Ascending aorta (tissue), 2 donors: ENCODE data around the gene ST6GALNAC2. TPM values are rescaled to one million over a fixed set of nuclear protein-coding genes. Genes with fewer than 3 reads are reported as not detected.

Experiments used
- DNase-seq, 2 donors: peaks; one replicate each; pipeline ENCODE4 v3.0.0-alpha.2; 2019; ENCODE audit warnings: low spot score in 2 of 2
- H3K27ac ChIP-seq, 2 donors: fragments of 200-600 bp; sonication (generic); one replicate each; pipeline ENCODE4 v1.5.1; 2016 to 2017; ENCODE audit warnings: mild to moderate bottlenecking in 1 of 2
- H3K27me3 ChIP-seq: fragments of 200-600 bp; sonication (generic); one replicate; pipeline ENCODE4 v1.5.1; 2017
- H3K36me3 ChIP-seq, 2 donors: fragments of 200-600 bp; sonication (generic); one replicate each; pipeline ENCODE4 v1.5.1; 2016
- H3K4me1 ChIP-seq, 2 donors: fragments of 200-600 bp; sonication (generic); one replicate each; pipeline ENCODE4 v1.5.1; 2016 to 2017; ENCODE audit warnings: mild to moderate bottlenecking in 1 of 2
- H3K4me3 ChIP-seq, 2 donors: fragments of 200-600 bp; sonication (generic); one replicate each; pipeline ENCODE4 v1.5.1; 2016 to 2017; ENCODE audit warnings: mild to moderate bottlenecking in 1 of 2
- H3K9me3 ChIP-seq, 2 donors: fragments of 200-600 bp; sonication (generic); one replicate each; pipeline ENCODE4 v1.5.1; 2016
- intact Hi-C: fragments of 100-400 bp; cut with DNase I; formaldehyde crosslinking; loops from one replicate; pipeline ENCODE4 v1.15.1; 2023
- total RNA-seq: library from RNA; depleted of rRNA; stranded (reverse); fragments of >200 nt; gene quantifications from one replicate; pipeline ENCODE4 v1.1.0, GENCODE V29; 2016
- TF ChIP-seq, protein P1 (sequence below), 3 experiments: fragments of 200-600 bp in 2 of 3; fragments of 450-650 bp in 1 of 3; sonication (generic) in 2 of 3; IDR thresholded peaks; one replicate each; pipeline ENCODE4 v1.5.1; 2016 to 2019; ENCODE audit warnings: antibody characterized with exemption in 3 of 3, mild to moderate bottlenecking in 1 of 3, moderate library complexity in 1 of 3

Gene ST6GALNAC2
- total RNA-seq, 1 donor from 2014 or later = 15.8 TPM

GRCh38 chr17:76541739-76542454, 43.8 kb downstream of the ST6GALNAC2 start:
- no peak overlapping the region for H3K27ac ChIP-seq
- intact Hi-C loops = loop anchor here (2.0 kb wide), 1 partner anchor 15 kb away; no protein-coding TSS in a partner anchor

DNA sequence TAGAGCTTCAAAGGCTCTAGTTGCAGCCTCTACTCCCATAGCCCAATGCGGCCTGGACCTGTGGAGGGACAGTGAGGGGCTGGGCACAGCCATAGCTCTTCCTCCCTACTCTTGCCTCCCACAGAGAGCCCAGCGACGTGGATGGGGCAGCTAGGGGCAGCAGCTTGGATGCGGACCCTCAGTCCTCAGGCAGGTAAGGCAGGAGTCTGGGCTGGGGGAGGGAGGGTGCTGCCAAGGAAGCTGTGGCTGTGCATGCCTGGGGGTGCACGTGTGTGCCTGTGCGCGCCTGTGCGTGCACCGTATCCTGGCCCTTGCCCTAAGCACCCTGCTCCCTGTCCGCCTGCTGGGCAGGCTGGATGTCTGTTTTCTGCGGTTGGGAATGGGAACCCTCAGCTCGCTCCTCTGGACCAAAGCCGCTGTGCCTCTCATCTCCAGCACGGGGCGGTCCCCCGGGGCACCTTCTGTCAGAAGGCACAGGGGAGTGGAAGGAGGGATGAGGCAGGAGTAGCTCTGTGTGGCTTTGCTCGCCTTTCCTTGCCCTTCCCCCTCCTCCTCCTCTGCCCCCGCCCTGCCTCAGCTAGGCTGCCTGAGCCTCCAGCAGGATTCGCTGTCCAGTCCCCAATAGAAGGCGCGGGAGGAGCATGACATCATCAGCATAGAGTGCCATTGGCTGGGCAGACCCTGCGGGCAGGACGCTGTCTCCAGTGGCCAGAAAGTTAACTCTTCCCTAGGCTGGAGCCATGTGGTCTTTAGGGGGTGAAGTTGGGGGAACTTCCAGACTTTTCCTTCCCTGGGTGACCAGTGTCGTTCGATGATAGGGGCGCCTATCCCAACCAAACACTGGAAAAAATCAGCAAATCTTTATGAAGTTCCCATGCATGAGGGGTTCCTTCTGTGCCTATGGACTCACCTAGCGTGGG, 45.0 kb downstream of the ST6GALNAC2 start:
- Histone ChIP-seq H3K36me3 (no peaks in the 10 kb centered on the region), H3K4me1 (peaks cover 14% of the 10 kb centered on the region in 2 donors), H3K9me3 (no peaks in the 10 kb centered on the region), H3K27me3 (peaks cover 12% of the 10 kb centered on the region), H3K27ac (no peak overlapping the region), H3K4me3 (peak overlapping the region; percentile 49 to 59)
- intact Hi-C loops = loop anchor here (1.0 to 2.0 kb wide), 2 partner anchors 11 to 16 kb away; no protein-coding TSS in a partner anchor
- peak; percentile 86 to 95 for DNase-seq
- TF ChIP-seq, protein P1, sequence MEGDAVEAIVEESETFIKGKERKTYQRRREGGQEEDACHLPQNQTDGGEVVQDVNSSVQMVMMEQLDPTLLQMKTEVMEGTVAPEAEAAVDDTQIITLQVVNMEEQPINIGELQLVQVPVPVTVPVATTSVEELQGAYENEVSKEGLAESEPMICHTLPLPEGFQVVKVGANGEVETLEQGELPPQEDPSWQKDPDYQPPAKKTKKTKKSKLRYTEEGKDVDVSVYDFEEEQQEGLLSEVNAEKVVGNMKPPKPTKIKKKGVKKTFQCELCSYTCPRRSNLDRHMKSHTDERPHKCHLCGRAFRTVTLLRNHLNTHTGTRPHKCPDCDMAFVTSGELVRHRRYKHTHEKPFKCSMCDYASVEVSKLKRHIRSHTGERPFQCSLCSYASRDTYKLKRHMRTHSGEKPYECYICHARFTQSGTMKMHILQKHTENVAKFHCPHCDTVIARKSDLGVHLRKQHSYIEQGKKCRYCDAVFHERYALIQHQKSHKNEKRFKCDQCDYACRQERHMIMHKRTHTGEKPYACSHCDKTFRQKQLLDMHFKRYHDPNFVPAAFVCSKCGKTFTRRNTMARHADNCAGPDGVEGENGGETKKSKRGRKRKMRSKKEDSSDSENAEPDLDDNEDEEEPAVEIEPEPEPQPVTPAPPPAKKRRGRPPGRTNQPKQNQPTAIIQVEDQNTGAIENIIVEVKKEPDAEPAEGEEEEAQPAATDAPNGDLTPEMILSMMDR (IDR thresholded peaks at IDR 0.05) = peak in 1 of 3 experiments; percentile 10

More at GRCh38 chr17:76541739-76542454, 43.8 kb downstream of the ST6GALNAC2 start:
- Histone ChIP-seq H3K9me3 (no peaks in the 10 kb centered on the region), H3K36me3 (no peaks in the 10 kb centered on the region), H3K4me3 (no peak overlapping the region), H3K4me1 (peaks cover 13 to 14% of the 10 kb centered on the region in 2 donors), H3K27me3 (peaks cover 12% of the 10 kb centered on the region)
- TF ChIP-seq, protein P1 (IDR thresholded peaks at IDR 0.05) = no peak
- DNase-seq = no peak

- no peaks in the 10 kb centered on the region for H3K9me3 ChIP-seq
- no peak within 1 kb of the TSS for H3K27ac ChIP-seq
- H3K27me3 ChIP-seq = peaks cover 12% of the 10 kb centered on the region
These were observed 45.9 kb downstream of the ST6GALNAC2 start, which contains the start of gene PRCD for GRCh38 chr17:76539631-76540271. Gene PRCD (plus strand): TSS chr17:76540044. CDS start chr17:76540142, 98 bp downstream.

DNA sequence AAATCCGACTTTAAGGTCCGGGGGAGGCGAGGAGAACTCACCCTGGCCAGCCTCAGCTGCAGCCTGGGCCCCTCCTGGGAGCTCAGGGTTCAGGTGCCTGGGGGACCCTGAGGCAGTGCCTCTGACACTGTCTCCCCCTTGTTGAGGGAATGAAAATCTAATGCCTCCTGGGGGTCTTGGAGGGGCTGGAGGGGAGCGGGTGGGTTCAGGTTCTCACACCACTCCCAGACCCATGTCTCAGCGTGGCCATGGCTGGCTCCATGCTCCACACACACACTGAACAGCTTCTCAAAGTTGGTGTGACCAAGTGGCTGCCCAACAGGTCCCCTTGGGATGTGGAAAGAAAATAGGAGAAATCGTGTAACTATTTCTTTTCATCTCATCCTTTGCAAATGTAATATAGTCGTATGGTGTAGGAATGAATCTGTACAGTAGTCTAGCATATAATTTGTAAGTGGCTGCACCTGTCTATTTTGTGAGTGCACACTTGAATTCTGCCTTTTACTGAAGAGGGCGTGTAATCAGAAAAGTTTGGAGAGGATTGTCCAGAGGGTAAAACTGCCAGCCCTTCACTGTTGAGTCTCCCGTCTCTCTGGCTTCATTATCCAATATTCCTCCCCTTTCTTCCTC, 46.6 kb downstream of the ST6GALNAC2 start:
- Histone ChIP-seq H3K4me3 (no peak overlapping the region), H3K9me3 (no peaks in the 10 kb centered on the region), H3K27me3 (peaks cover 12% of the 10 kb centered on the region), H3K27ac (no peak overlapping the region), H3K36me3 (no peaks in the 10 kb centered on the region), H3K4me1 (peaks cover 14% of the 10 kb centered on the region in 2 donors)
- TF ChIP-seq, protein P1 (IDR thresholded peaks at IDR 0.05) = no peak
- intact Hi-C loops = no loop called here
- no peak for DNase-seq

More at GRCh38 chr17:76539631-76540271, 45.9 kb downstream of the ST6GALNAC2 start, which contains the start of gene PRCD:
- no peaks in the 10 kb centered on the region for H3K36me3 ChIP-seq
- DNase-seq = no peak
- H3K4me1 ChIP-seq = peaks cover 14% of the 10 kb centered on the region in 2 donors
- TF ChIP-seq, protein P1 (IDR thresholded peaks at IDR 0.05) = no peak
- peak within 1 kb of the TSS; percentile 49 to 59 for H3K4me3 ChIP-seq
- intact Hi-C loops = loop anchor here (1.0 to 2.0 kb wide), 2 partner anchors 10 to 17 kb away; no protein-coding TSS in a partner anchor
